ENCODE results near the gene ID3.
"Not testable (repeated sequence)": the region's sequence is repeated elsewhere in the genome, so short reads cannot be mapped to it uniquely, and the experiment has no call there.

ID3 gene

DNA sequence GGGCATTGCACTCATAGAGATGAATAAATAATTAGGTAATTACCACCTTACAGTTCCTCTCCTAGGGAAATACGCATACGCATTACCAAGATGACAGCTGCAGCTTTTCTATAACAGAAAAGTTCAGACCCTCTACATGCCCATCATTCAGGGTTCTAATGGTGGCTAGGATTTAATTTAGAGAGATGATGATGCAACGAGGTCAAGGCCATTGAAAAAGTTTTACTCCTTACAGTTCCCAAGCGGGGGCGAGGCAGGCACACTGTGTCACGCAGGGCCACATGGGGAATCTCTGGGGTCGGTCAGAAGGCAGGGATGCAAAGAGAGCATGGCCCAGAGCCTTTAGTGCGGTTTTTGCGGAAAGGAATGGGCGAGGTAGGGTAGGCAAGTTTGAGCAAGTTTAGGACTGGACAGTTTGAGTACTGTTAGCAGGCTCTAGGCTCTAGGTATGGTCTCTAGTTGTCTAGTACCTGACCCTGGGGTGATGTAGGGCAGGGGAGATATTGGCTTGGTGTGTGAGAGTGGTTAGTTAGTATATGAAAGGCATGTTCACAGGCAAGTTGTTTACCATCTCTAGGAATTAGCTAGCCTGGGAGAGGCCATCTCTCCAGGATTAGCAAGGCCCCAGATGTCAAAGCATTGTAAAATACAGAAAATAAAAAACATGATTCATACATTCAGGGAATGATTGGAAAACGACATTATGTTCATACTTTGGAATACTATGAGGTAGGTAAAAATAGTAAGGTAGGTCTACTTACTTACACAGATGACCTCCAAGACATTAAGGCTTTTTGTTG, 29.6 kb upstream of the ID3 start:
- no peak for DNase-seq

DNA sequence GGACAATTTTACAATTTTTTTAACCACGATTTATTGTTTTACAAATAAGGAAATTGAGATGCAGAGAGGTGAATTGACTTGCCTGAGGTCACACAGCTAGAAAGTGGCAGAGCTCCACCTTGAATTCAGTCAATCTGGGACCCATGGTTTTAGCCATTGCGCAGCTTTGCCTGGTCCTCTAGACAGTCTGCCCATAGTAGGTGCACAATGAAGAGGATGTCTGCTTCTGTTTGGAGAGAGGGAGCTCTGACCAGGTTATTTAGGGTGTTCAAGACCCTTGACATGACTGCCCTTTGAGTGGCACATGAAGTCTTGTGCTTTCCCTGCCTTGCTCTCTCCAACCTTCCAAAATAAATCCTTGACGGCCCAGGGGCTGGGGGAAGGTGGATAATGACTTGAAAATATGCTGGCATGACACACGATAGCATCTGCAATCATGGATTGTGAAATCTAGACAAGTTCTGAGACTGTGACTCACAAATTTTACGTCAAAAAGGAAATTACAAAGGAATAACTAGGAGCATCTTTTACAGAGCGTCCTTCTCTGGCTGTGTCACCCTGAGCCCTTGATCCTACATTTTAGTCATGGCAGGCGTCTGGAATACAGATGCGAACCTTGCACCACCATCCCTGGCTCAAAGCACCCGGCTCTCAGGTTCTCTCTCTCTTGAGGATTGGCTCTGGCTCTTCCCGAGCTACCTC, 26.2 kb upstream of the ID3 start:
- DNase-seq = no peak

GRCh38 chr1:23583727-23584126, 24.4 kb upstream of the ID3 start:
- not testable (repeated sequence) for DNase-seq

DNA sequence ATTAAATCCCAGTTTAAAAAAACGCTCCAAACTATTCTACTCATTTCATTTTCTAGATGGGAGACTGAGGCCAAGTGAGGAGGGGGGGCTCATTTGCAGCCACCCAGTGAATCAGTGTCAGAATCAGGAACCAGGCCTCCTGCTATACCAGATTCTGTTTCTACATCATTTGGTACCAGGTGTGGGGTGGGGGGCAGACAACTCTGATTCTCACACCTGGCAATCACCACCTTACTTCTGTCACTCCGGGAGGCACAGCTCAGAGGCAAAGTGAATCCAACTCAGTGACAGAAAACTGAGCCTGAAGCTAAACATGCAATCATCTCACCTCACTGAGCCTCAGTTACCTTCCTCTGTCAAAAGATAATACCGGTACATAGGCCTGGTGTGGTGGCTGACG, 23.5 kb upstream of the ID3 start:
- no peak for DNase-seq

DNA sequence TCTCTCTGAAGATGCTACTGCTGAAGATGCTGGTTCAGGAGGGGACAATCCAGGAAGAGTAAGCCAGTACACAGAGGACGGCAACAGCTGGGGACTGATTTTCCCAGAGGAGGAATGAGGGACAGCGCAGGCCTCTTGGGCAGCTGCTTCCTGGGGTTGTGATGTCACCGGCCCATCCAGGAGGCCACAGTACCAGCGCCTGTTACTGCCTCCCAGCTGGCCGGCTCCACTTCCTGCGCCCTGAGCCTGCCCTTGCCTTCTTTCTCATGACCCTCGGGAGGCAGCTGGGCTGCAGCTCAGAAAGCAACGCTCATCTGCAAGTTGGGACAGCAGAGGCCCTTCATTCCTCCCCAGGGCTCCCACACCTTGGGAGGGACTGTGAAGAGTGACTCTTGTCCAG, 21.9 kb upstream of the ID3 start:
- DNase-seq = no peak

DNA sequence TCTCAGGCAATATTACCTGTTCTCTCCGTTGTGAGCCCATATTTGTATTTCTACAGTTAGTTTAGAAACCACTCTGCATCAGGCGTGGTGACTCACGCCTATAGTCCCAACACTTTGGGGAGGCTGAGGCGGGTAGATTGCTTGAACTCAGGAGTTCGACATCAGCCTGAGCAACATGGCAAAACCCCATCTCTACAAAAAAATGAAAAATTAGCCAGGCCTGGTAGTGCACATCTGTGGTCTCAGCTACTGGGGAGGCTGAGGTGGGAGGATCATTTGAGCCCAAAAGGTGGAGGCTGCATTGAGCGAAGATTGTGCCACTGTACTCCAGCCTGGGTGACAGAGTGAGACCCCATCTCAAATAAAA, 19.7 kb upstream of the ID3 start:
- no peak for DNase-seq

DNA sequence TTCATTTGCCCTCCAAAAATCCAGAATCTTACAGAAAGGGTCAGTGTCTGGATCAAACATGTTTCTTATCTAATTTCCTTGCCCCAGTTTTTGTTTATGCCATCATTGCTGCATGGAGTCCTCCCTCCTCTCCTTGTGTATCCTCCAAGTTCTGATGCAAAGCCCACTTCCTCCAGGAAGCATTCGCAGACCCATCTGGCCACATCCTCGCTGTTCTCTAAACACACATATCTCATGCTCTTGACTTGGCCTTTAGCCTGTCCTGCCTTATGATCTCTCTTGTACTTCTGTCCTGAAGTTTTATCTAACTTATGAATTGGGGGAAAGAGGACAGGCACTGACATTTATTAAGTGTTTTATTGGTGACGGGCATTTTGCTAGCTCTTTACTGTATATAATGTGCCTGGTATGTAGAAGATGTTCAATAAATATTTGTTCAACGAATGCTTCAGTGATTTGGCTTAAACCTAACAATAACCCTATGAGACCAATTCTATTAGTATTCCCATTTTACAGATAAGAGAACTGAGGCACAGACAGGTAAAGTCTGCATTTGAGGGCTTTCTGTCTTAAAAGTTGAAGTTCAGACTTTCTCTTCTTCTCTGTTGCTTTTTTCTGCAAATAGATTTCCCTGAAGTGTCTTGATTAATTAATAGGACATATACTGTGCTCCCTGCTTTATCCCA, 19.2 kb upstream of the ID3 start:
- DNase-seq = no peak

- DNase-seq = no peak
Observed at GRCh38 chr1:23577056-23578004, 18.0 kb upstream of the ID3 start.

GRCh38 chr1:23576338-23577055, 17.2 kb upstream of the ID3 start:
- DNase-seq = no peak

DNA sequence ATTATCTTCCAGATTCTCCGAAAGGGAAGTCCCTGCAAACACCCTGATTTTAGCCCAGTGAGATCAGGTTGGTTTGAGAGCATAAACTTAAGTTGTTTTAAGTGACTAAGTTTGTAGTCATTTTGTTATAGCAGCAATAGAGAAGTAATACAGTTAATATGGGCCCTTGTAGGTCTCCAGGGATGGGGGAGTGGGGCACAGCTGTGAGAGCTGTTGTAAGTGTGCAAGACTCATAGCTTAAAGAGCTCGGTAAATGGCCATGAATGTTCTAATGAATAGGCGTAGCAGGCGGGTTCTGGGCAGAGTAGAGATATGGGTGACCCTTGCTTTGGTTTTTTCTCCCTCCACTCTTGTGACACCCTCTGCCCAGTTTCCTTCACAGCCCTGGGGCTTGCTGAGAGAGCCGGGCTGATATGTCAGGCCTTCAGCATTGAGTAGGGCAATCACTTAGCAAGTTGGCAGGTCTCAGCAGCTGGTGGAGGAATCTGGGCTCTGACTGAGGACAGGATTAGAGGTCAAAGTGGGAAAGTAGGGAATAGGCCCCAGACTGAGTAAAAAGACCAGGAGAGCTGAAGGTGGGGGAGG, 16.0 kb upstream of the ID3 start:
- DNase-seq = no peak

GRCh38 chr1:23574265-23574754, 15.0 kb upstream of the ID3 start:
- no peak for DNase-seq

GRCh38 chr1:23573574-23574182, 14.4 kb upstream of the ID3 start:
- no peak for DNase-seq

DNA sequence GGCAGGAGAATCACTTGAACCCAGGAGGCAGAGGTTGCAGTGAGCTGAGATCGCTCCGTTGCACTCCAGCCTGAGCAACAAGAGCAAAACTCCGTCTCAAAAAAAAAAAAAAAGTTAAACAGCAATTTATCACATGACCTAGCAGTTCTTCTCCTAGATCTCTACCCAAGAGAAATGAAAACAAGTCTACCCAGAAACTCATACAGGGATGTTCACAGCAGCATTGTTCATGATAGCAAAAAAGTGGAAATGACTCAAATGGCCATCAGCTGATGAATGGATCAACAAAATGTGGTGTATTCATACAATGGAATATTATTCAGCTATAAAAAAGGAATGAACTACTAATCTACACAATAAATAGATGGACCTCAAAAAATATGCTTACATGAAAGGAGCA, 12.2 kb upstream of the ID3 start:
- DNase-seq = no peak

DNA sequence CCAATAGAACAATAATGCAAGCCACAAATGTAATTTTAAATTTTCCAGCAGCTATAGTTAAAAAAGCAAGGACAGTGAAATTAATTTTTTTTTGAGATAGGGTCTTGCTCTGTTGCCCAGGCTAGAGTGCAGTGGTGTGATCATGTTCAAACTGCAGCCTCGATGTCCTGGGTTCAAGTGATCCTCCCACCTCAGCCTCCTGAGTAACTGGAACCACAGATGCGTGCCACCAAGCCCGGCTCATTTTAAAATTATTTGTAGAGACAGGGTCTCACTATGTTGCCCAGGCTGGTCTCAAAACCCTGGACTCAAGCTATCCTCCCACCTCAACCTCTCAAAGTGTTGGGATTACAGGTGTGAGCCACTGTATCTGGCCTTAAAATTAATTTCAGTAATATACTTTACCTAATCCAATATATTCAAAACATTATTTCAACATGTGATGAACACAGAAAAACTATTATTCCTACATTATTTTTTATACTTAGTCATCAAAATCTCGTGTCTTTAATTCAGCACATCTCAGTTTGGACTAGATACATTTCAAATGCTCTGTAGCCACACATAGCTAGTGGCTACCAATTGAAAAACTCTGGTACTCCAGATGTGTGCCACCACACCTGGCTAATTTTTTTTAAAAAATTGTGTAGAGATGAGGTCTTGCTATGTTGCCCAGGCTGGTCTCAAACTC, 10.8 kb upstream of the ID3 start:
- no peak for DNase-seq

DNA sequence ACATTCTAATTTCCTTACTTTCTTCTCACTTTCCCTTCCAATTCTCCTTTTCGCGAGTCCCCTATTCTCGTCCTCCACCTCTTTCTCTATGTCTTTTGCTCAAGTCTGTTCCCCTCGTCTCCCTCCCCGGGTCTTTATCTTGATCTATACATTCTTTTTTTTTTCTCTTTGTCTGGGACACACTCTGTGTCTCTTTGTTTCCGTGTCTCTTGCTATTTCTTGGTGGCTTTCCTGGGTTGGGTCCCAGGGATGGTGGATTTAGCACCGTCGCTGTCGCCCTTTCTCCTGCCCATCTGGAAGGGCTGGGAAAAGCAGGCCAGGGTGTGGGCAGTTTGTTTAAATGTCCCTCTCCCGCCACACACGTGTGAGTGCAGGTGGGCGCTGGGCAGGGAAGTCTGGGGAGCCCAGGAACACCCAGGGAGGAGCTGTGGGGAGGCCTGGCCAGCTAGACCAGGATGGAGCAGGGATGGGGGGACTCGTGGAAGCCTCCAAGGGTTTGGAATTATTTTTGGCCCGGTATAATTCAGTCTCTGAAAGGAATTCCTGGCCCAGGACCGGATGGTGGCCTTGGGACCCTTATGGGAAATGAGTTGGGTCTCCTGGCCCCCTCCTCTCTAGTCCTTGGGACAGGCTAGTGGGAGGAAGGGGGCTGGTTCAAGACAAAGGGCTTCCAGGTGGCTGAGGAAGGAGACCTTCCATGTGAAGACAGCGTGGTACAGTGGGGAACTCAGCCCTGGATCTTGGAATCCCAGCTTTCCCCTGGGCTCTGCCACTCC, 9.5 kb upstream of the ID3 start:
- DNase-seq = no peak

DNA sequence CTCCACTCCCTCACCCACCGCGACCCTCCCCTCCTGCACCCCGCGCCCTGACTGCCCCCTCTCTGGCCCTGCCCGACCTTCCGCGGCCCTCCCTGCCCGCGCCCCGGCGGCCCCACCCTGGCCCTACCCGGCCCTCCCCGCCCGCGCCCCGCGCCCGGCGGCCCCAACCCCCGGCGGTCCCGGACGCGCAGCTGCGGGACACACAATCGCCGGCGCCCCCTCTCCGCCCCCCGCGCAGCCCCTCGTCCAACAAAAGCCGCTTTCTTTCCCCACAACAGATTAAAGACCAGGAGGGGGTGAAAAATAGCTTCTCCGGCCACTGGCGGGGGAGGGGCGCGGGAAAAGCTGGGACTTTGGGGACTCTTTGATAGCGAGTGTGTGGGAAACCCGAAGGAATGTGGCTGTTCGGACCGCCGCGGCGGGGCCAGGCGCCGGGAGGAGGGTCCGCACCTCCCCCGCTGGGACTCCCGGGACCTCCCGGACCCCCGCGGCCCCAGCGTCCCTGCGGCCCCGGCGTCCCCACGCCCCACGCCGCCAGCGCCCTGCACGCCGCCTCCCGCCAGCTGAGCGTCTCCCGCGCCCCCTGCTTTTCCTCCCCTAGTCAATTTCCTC, 8.8 kb upstream of the ID3 start:
- DNase-seq = no peak

- DNase-seq = no peak
Observed at GRCh38 chr1:23567629-23567995, 8.3 kb upstream of the ID3 start.

DNA sequence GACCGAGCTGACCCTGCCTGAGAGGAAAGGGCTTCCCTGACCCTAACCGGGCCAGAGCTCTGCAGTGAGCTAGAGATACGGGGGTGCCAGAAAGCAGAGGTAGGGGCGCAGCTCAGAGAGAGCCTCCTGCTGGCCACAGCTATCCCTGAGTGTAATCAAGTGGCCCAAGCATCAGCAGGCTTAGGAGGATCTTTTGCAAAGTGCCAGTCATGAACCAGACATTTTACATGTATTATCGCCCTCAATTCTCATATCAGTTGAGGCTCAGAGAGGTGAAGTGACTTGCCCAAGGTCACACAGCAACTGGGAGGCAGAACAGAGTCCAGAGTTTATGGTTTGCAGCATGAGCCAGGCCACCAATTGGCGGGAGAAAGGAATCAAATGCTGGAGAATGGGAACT, 7.0 kb upstream of the ID3 start:
- no peak for DNase-seq

DNA sequence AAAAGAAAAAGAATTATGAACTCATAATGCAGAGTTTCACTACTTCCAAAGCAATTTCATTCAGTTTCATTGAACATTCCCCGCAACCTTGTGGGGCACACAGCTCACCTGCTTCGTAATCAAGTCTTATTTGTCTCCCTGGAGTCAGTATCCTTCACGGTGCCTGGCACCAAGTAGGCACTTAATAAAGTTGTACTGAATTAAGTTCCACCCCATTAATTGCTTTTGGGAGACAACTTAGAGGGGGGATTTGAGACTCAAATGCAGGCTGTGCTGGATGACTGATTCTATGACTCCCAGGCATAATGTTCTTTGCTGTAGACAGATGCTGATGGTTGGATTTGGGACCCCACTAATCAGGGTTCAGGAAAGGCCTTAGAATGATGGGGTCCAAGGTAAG, 6.5 kb upstream of the ID3 start:
- DNase-seq = no peak

Measured in activated T-cell treated with anti-CD3 and anti-CD28 coated beads, Interleukin-2, amount 50 U/mL, for 1 hour (primary cell).